GM10266 (cell line): ENCODE measurements around the gene CUL4A.

Experiments
- DNase-seq: peaks from one replicate; pipeline ENCODE4 v3.0.0; 2012; ENCODE audit errors: extremely low spot score
- CTCF ChIP-seq: IDR thresholded peaks from 2 replicates; pipeline ENCODE4 v1.5.1; 2012; ENCODE audit warnings: mild to moderate bottlenecking, low read depth; ENCODE audit not compliant: control insufficient read depth, insufficient read depth; ENCODE audit errors: missing control alignments

The CUL4A gene

DNA sequence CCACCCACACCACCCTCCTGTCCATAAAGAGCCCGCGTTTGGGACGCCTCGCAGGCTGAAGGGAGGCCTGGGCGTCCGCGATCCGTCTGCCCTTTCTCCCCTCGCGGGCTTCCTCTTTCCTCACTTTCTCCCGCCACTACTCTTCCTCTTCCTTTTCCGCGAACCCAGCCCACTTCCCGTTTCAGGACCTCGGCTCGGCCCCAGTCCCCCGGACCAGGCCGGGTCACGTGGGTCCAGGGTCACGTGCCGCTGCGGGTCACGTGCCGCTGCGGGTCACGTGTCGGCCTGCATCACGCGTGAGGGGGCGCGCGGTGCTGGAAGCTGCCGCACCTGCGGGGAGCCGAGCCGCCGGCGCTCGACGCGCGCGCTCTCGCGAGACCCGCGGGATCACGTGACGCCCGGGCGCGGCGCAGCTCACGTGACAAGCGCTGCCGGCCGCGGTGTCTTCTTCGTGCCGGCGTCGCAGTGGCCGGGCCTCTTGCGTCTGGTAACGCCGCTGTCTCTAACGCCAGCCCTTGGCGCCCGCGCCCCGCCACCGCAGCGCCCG lies 87.5 kb downstream of the CUL4A start, which contains the start of gene LAMP1:
LAMP1 (plus strand) TSS at position 417 of the 547 bp plus-strand sequence. CDS start 196 bp downstream, outside the sequence.
- DNase-seq, result peak; percentile 99
- no peak for TF ChIP-seq CTCF

- peak; percentile 60 for DNase-seq
- TF ChIP-seq CTCF, result no peak
These were observed 88.1 kb downstream of the CUL4A start for GRCh38 chr13:113297370-113298042.

DNA sequence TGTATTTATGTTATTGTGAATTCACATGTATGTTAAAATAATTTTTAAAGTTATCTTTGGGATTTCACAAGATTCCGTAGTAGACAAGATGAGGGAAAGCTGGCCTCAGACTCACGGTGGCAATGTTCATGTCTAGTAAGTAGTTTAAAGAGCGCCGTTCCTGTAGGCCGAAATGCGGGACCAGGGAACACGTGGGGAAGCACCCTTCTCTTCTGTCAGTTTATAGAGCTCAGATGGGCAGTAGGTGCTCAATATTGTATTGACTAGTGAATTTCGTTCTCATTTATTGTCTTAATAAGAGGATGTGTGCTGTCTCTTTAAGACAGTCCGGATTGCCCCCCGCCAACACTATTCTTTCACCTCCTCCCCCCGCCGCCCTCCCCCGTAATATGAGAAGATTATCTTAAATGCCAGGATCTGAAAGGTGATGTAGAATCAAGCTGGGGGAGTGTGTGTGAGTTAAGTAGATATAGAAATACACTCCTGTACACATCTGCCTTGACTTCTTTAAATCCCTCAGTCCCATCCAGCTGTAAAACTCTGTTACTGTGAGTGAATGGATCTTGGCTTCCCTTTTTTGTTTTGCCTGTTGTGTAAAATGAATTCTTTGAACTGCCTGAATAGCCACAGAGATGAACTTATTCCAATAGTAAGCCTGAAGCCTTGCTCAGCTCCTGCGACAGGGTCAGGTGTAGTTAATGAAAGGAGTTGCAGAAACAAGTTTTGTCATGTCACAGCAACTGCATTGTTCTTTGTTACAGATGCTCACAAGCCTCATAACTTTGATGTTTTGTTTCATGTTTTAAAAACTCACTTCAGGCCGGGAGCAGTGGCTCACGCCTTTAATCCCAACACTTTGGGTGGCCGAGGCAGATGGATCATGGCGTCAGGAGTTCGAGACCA lies 88.9 kb downstream of the CUL4A start:
- DNase-seq, result no peak
- TF ChIP-seq CTCF, result no peak

DNA sequence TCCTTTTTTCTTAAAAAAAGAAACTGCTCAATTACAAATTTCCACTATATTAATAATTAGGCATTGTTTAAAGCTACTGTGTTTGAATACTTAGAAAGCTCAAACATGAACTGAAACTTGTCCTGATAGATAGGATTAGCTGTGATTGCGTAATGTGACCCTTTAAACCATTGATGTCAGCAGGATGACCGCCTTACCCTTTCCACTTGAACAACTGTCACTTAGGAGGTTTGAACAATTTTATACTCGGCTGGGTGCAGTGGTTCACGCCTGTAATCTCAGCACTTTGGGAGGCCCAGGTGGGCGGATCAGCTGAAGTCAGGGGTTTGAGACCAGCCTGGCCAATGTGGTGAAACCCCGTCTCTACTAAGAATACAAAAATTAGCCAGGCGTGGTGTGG lies 90.5 kb downstream of the CUL4A start:
- DNase-seq, result no peak
- TF ChIP-seq CTCF, result no peak

DNA sequence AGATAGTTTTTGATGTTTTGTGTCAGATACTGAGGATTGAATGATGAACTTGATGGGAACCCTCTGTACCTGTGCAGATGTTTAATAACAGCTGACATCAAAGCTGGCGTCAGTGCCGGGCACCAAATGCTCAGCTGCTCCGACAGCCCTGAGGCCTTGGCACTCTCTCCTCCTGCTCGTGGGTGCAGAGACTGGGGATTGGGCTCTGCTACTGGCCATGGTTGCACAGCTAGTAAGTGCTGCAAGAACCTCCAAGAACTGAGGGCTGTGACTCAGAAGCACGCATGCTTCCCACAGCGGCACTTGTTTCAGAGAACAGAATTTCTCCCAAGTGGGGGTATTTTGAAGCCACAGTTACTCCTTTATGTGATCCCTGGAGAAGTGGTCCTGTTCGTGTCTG lies 93.6 kb downstream of the CUL4A start:
- DNase-seq, result no peak
- no peak for TF ChIP-seq CTCF

- no peak for DNase-seq
- no peak for TF ChIP-seq CTCF
These were observed 94.7 kb downstream of the CUL4A start for GRCh38 chr13:113304121-113304520.
